Right ventricle myocardium inferior (tissue), 1 donor: ENCODE results near the gene EML4. TPM values are rescaled to one million over a fixed set of nuclear protein-coding genes. Genes with fewer than 3 reads are reported as not detected.

ENCODE experiments used
- ATAC-seq: fragments of 200-7000 bp; cut with Tn5 transposase; one replicate; pipeline ENCODE4 v1.9.1; 2020; ENCODE audit warnings: mild to moderate bottlenecking, moderate library complexity
- DNase-seq: peaks from one replicate; pipeline ENCODE4 v3.0.0; 2021; ENCODE audit errors: missing footprints
- intact Hi-C: fragments of 100-400 bp; cut with DNase I; formaldehyde crosslinking; loops from one replicate; pipeline ENCODE4 v1.11.0; 2022
- total RNA-seq: library from RNA; stranded (reverse); fragmentation: NEBNext Ultra II Directional; extraction: Animal tissue kit (Norgen Biotek cat#: 25700); gene quantifications from one replicate; pipeline ENCODE4 v1.2.1, GENCODE V29; 2021
- donor health status: DM: no; HTN: yes; CAD: no; lungs with severe emphysema.

Gene EML4
- total RNA-seq, 1 donor from 2014 or later: 5.6 TPM

DNA sequence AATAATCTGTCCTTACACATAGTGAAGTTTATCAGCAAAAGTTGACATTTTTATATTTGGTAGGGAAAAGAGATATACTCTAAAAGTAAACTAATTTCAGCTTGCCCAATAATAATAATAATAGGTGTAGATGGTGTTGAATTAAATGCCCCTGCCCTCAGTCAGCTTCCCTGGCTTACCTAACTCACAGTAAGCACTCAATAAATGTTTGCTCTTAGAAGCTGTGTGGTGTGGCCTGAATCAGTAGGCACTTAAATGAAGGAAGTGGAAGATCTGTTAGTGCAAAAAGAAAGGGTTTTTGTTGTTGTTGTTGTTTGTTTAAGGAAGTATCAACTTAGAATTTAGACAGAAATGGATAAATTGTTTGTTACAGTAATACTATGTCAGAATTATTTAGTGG is 36.2 kb downstream of the EML4 start:
- DNase-seq (no peak), ATAC-seq (no peak)
- intact Hi-C loops: no loop called here

- DNase-seq (no peak), ATAC-seq (no peak)
- intact Hi-C loops: no loop called here
Observed at GRCh38 chr2:42207826-42208225, 38.7 kb downstream of the EML4 start.

DNA sequence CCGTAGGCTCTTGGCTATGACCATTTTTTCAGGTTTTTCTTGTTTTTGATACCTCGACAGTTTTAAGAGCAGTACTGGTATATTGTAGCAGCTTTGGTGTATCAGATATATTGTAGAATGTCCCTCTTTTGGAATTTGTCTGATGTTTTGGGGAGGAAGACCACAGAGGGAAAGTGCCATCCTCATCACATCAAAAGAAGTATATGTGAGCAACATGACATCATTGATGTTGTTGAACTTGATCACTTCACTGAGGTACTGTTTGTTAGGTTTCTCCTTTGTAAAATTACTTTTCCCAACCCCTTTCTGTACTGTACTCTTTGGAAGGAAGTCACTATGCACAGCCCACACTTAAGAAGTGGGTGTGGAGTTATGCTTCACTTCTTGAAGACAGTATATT is 41.0 kb downstream of the EML4 start:
- intact Hi-C loops: no loop called here
- ATAC-seq: no peak

DNA sequence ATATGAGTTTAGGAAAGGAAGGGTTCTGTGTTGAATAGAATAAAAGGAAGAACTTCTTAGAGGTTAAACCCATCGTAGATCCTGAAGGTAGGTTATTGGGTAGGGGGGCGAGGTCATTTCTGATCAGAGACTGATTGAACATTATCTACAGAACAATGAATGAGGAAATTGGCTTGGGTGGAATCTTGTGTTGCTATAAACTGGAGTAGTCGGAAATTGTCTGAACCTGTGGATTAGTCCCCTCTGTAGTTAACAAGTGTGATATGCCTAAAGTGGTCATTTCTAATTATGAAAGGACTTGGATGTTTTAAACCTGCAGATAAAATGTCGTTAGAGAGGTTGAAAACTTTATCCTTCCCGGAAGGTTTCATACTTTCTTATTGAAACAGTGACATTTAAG is 42.1 kb downstream of the EML4 start:
- intact Hi-C loops: no loop called here
- DNase-seq (no peak), ATAC-seq (no peak)

More for the DNA sequence above, 41.0 kb downstream of the EML4 start:
- DNase-seq: no peak

DNA sequence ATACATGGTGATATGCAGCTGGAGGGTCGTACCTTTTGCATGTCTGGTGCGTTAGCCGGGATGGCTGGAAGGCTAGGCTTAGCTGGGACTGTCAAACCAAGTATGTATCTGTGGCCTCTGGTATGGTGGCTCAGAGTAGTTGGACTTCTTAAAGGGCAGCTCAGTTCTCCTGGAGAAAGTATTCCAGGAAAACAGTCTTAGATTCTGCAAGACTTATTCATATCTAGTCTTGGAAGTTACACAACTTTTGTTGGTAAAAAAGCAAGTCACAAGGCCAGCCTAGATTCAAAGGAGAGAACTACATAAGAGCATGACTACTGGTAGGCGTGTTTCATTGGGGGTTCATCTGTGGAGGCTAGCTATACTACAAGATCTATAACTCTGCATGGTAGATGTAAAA is 45.5 kb downstream of the EML4 start:
- intact Hi-C loops: no loop called here
- no peak for ATAC-seq

GRCh38 chr2:42216694-42217093 is 47.5 kb downstream of the EML4 start:
- DNase-seq (no peak), ATAC-seq (no peak)
- intact Hi-C loops: no loop called here

More for the DNA sequence above, 45.5 kb downstream of the EML4 start:
- no peak for DNase-seq

DNA sequence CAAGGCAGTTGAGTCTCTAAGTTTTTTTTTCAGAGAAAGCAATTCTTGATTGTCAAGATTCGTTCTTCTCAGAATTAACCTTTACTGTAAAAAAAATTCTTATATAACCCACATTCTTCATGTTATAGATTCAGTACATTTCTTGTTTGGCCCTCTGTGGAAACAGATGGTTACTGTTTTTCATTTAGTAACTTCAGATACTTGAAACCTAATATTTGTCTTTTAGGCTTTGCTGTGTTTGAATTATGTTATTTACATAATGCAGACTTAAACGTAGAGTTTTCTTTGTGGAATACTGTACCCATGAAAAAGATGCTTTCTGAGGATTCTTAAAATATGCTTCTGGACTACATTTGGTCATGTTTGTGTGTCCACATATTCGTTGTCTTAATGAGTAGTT is 48.2 kb downstream of the EML4 start:
- no peak for ATAC-seq
- DNase-seq: no peak
- intact Hi-C loops: no loop called here

GRCh38 chr2:42217914-42218313 is 48.8 kb downstream of the EML4 start:
- ATAC-seq (no peak), DNase-seq (no peak)
- intact Hi-C loops: no loop called here

- ATAC-seq (no peak), DNase-seq (no peak)
- intact Hi-C loops: no loop called here
Observed at GRCh38 chr2:42218712-42219111, 49.6 kb downstream of the EML4 start.

DNA sequence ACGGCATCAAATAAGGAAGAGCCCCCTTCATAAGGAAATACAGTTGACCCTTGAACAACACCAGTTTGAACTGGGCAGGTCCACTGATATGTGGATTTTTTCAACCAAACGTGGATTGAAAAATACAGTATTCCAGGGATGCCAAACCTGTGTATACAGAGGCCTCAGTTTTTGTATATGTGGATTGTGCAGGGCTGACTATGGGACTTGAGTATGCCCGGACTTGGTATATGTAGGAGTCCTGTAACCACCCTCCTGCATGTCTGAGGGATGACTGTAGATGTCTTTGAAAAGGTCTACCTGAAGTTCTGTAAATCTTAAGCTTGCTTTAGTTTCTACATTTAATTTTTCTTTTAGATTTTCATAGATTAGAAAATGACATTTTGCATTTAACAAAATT is 50.0 kb downstream of the EML4 start:
- intact Hi-C loops: no loop called here
- DNase-seq (no peak), ATAC-seq (no peak)

DNA sequence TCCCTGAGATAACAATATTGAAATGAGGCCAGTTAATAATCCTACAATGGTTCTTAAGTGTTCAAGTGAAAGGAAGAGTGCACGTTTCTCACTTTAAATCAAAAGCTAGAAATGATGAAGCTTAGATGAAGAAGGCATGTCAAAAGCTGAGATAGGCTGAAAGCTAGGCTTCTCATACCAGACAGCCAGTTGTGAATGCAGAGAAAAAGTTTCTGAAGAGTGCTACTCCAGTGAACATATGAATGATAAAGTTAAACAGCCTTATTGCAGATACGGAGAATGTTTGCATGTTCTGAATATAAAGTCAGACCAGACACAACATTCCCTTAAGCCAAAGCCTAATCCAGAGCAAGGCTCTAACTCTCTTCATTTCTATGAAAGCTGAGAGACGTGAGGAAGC is 51.4 kb downstream of the EML4 start:
- ATAC-seq: no peak
- DNase-seq: no peak
- intact Hi-C loops: no loop called here

DNA sequence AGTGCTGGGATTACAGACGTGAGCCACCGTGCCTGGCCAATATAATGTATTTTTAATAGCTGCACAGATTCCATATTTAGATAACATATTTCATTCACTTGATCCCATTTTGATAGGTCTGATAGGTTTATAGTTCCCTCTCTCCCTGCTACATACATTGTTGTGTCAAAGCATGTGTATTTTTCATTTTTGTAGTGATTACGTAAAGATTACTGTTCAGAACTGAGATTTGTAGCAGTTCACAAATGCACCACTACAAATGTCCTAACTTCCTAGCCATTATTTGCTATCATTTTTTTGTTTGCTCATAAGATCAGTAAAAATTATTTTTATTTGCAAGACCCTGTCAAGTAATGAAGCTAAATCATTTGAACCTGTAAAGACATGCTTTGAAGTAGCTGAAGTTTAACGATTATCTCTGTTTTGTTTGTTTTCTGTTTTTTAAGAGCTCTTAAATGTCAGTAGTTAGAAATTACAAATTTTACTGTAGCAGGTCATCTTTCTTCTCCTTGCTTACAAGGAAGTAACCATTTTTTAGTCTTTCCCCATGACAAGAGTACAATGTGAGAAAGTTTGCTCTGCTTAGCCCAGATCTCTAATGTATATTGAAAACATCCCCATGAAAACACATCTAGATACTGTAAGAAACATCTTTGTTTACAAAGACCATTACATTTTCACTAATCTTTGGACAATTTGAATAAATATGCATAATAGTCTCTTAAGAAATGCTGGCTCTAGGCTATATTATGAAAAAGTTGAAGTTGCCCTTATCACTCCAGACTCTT is 54.1 kb downstream of the EML4 start:
- DNase-seq (no peak), ATAC-seq (no peak)
- intact Hi-C loops: no loop called here

DNA sequence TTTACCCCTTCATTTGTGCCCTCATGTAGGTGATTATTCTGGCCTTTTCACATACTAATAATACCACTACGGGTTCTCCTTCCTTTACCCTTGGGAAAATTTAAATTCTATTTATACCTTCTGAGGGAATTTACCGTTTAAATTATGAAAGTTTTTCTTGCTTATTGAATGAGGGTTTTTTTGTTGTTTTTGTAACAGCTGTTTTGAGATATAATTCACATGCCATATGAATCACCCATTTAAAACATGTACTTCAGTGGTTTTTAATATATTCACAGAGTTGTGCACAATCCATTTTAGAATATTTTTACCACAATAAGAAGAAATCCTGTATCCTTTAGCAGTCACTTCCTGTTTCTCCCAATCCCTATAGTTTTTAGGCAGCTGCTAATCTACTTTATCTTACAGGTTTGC is 54.7 kb downstream of the EML4 start:
- DNase-seq: no peak
- intact Hi-C loops: no loop called here
- no peak for ATAC-seq

- DNase-seq (no peak), ATAC-seq (no peak)
- intact Hi-C loops: no loop called here
Observed at GRCh38 chr2:42224422-42225067, 55.4 kb downstream of the EML4 start.

GRCh38 chr2:42225573-42225972 is 56.4 kb downstream of the EML4 start:
- ATAC-seq: no peak
- intact Hi-C loops: no loop called here
- DNase-seq: no peak

- no peak for DNase-seq
Observed at GRCh38 chr2:42227491-42227890, 58.3 kb downstream of the EML4 start.

GRCh38 chr2:42228101-42228500 is 58.9 kb downstream of the EML4 start:
- ATAC-seq (no peak), DNase-seq (no peak)
- intact Hi-C loops: no loop called here

More at GRCh38 chr2:42227491-42227890, 58.3 kb downstream of the EML4 start:
- ATAC-seq: no peak
- intact Hi-C loops: no loop called here

- DNase-seq: no peak
- no peak for ATAC-seq
- intact Hi-C loops: loop anchor here (10.0 kb wide), 1 partner anchor 365 kb away; no protein-coding TSS in a partner anchor
Observed at GRCh38 chr2:42229949-42230348, 60.8 kb downstream of the EML4 start.

- intact Hi-C loops: loop anchor here (10.0 kb wide), 1 partner anchor 366 kb away; no protein-coding TSS in a partner anchor
- DNase-seq (no peak), ATAC-seq (no peak)
Observed at GRCh38 chr2:42230891-42231290, 61.7 kb downstream of the EML4 start.

DNA sequence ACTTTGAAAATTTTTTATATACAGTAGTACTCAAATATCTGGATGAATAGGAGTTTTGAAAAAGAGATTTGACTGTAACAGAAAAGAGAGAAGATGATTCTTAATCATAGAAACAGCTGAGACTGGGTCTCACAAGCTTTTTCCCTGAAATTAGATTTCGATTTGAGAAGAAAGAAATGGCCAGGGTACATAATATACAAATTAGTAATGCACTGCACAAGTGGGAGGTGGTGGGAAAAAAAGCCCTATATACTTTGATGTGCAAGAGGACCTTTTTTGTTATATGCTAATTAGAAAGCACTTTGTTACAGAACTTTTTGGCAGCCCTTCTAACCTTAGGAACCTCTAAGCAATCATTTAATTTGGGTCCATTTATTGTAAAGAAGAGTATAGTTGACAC is 62.9 kb downstream of the EML4 start:
- DNase-seq (no peak), ATAC-seq (no peak)
- intact Hi-C loops: loop anchor here (10.0 kb wide), 1 partner anchor 367 kb away; no protein-coding TSS in a partner anchor
